MM.1S (cell line): Measurements from ENCODE around the gene MOGAT3.

Experiments used
- DNase-seq: peaks from one replicate; pipeline ENCODE4 v3.0.0-alpha.2; 2015
- H2AFZ ChIP-seq: fragments of 300-600 bp; sonication (generic); 2 replicates; pipeline ENCODE4 v1.6.0; 2016; ENCODE audit warnings: antibody characterized with exemption, low read length
- H3F3A ChIP-seq: fragments of 300-600 bp; sonication (generic); 2 replicates; pipeline ENCODE4 v1.6.1; 2016; ENCODE audit warnings: mild to moderate bottlenecking, antibody characterized with exemption, low read length, moderate library complexity, mixed read lengths; ENCODE audit not compliant: insufficient read depth
- H3K27ac ChIP-seq: fragments of 300-600 bp; sonication (generic); 2 replicates; pipeline ENCODE4 v1.5.1; 2016; ENCODE audit warnings: mild to moderate bottlenecking, low read length
- H3K27me3 ChIP-seq: fragments of 300-600 bp; sonication (generic); replicated peaks from 2 replicates; pipeline ENCODE4 v1.6.0; 2016; ENCODE audit warnings: low read length; ENCODE audit not compliant: insufficient read depth
- H3K36me3 ChIP-seq: fragments of 300-600 bp; sonication (generic); replicated peaks from 2 replicates; pipeline ENCODE4 v1.6.1; 2016; ENCODE audit warnings: mild to moderate bottlenecking, low read length, mixed read lengths; ENCODE audit not compliant: insufficient read depth
- H3K4me1 ChIP-seq: fragments of 300-600 bp; sonication (generic); 2 replicates; pipeline ENCODE4 v1.6.1; 2016; ENCODE audit warnings: low read length, mixed read lengths
- H3K4me2 ChIP-seq: fragments of 300-600 bp; sonication (generic); 2 replicates; pipeline ENCODE4 v1.6.0; 2016; ENCODE audit warnings: low read depth, low read length
- H3K4me3 ChIP-seq: fragments of 300-600 bp; sonication (generic); 2 replicates; pipeline ENCODE4 v1.5.1; 2016; ENCODE audit warnings: low read length, mixed read lengths
- H3K79me2 ChIP-seq: fragments of 300-600 bp; sonication (generic); 2 replicates; pipeline ENCODE4 v1.6.1; 2016; ENCODE audit warnings: mixed run types, low read length, mixed read lengths
- H3K9ac ChIP-seq: fragments of 300-600 bp; sonication (generic); 2 replicates; pipeline ENCODE4 v1.6.1; 2016; ENCODE audit warnings: low read length, mixed read lengths
- H3K9me2 ChIP-seq: fragments of 300-600 bp; sonication (generic); replicated peaks from 2 replicates; pipeline ENCODE4 v1.6.1; 2016; ENCODE audit warnings: mild to moderate bottlenecking, low read length, mixed read lengths; ENCODE audit not compliant: insufficient read depth
- H3K9me3 ChIP-seq: fragments of 300-600 bp; sonication (generic); replicated peaks from 2 replicates; pipeline ENCODE4 v1.6.1; 2016; ENCODE audit warnings: mild to moderate bottlenecking, low read length, mixed read lengths; ENCODE audit not compliant: insufficient read depth
- H4K20me1 ChIP-seq: fragments of 300-600 bp; sonication (generic); 2 replicates; pipeline ENCODE4 v1.6.1; 2016; ENCODE audit warnings: mild to moderate bottlenecking, low read length, moderate library complexity, mixed read lengths; ENCODE audit not compliant: insufficient read depth
- CTCF ChIP-seq: fragments of 300-600 bp; sonication (generic); IDR thresholded peaks from 2 replicates; pipeline ENCODE4 v1.5.1; 2016; ENCODE audit warnings: antibody characterized with exemption, low read length, mixed read lengths
- EZH2 ChIP-seq: fragments of 300-600 bp; sonication (generic); optimal IDR thresholded peaks from 2 replicates; pipeline ENCODE3; 2017; ENCODE audit warnings: low read depth, mild to moderate bottlenecking, antibody characterized with exemption, low read length, mixed read lengths
- EZH2phosphoT487 ChIP-seq: fragments of 300-600 bp; sonication (generic); IDR thresholded peaks from 2 replicates; pipeline ENCODE4 v1.6.1; 2018; ENCODE audit warnings: antibody characterized with exemption, low read length

The MOGAT3 gene

GRCh38 chr7:101200862-101201599, at the start of gene MOGAT3:
Gene MOGAT3 (minus strand): TSS chr7:101201036. CDS start chr7:101200854, 182 bp downstream.
- H2AFZ ChIP-seq: no peak within 1 kb of the TSS
- TF ChIP-seq EZH2phosphoT487: no peak
- TF ChIP-seq CTCF: no peak
- no peak for TF ChIP-seq EZH2
- no peak within 1 kb of the TSS for H3K4me3 ChIP-seq
- no peaks in the 10 kb centered on the region for H3K9me2 ChIP-seq
- no peaks in the 10 kb centered on the region for H4K20me1 ChIP-seq
- no peaks in the 10 kb centered on the region for H3K79me2 ChIP-seq
- no peak for DNase-seq
- no peaks in the 10 kb centered on the region for H3K4me1 ChIP-seq
- no peak within 1 kb of the TSS for H3K4me2 ChIP-seq
- peaks cover 67% of the 10 kb centered on the region for H3K27me3 ChIP-seq
- no peaks in the 10 kb centered on the region for H3F3A ChIP-seq
- H3K9me3 ChIP-seq: no peaks in the 10 kb centered on the region
- no peaks in the 10 kb centered on the region for H3K36me3 ChIP-seq
- H3K9ac ChIP-seq: no peak within 1 kb of the TSS
- no peak within 1 kb of the TSS for H3K27ac ChIP-seq

- no peak overlapping the region for H3K9ac ChIP-seq
Observed at GRCh38 chr7:101250324-101250723, 49.5 kb upstream of the MOGAT3 start.

GRCh38 chr7:101248276-101248675, 47.4 kb upstream of the MOGAT3 start:
- H3K79me2 ChIP-seq: peaks cover 63% of the 10 kb centered on the region
- no peak for DNase-seq
- H3K27ac ChIP-seq: no peak overlapping the region

More at GRCh38 chr7:101250324-101250723, 49.5 kb upstream of the MOGAT3 start:
- no peaks in the 10 kb centered on the region for H3K9me3 ChIP-seq
- peaks cover 15% of the 10 kb centered on the region; the same call in 1 of the 2 replicates for H3K27me3 ChIP-seq
- H3K4me3 ChIP-seq: no peak overlapping the region
- H3K4me2 ChIP-seq: no peak overlapping the region
- H2AFZ ChIP-seq: no peak overlapping the region
- H4K20me1 ChIP-seq: no peaks in the 10 kb centered on the region
- no peaks in the 10 kb centered on the region for H3K4me1 ChIP-seq
- H3K79me2 ChIP-seq: peaks cover 50% of the 10 kb centered on the region
- no peaks in the 10 kb centered on the region for H3K9me2 ChIP-seq
- H3K36me3 ChIP-seq: no peaks in the 10 kb centered on the region
- no peaks in the 10 kb centered on the region for H3F3A ChIP-seq
- no peak for DNase-seq
- TF ChIP-seq CTCF: no peak
- no peak for TF ChIP-seq EZH2
- TF ChIP-seq EZH2phosphoT487: no peak
- no peak overlapping the region for H3K27ac ChIP-seq

More at GRCh38 chr7:101248276-101248675, 47.4 kb upstream of the MOGAT3 start:
- no peaks in the 10 kb centered on the region for H3K27me3 ChIP-seq
- no peak overlapping the region for H2AFZ ChIP-seq
- H4K20me1 ChIP-seq: no peaks in the 10 kb centered on the region
- H3K9me2 ChIP-seq: no peaks in the 10 kb centered on the region
- no peak overlapping the region for H3K9ac ChIP-seq
- H3K4me1 ChIP-seq: peaks cover 5% of the 10 kb centered on the region; the same call in 1 of the 2 replicates
- no peaks in the 10 kb centered on the region for H3K36me3 ChIP-seq
- no peak overlapping the region for H3K4me3 ChIP-seq
- no peak overlapping the region for H3K4me2 ChIP-seq
- H3F3A ChIP-seq: no peaks in the 10 kb centered on the region
- TF ChIP-seq CTCF (no peak), EZH2 (no peak), EZH2phosphoT487 (no peak)
- no peaks in the 10 kb centered on the region for H3K9me3 ChIP-seq
